GM12878 (cell line): ENCODE measurements around the gene RUFY4. TPM values are rescaled to one million over a fixed set of nuclear protein-coding genes. Genes with fewer than 3 reads are reported as not detected.

ENCODE experiments used
- ATAC-seq: fragments of 200-7000 bp; cut with Tn5 transposase; 3 replicates; pipeline ENCODE4 v1.9.1; 2020; ENCODE audit warnings: mild to moderate bottlenecking, moderate library complexity
- BruUV-seq: library from RNA; stranded (reverse); fragments of 400-500 nt; replicated peaks from 2 replicates; lab custom pipeline; 2021; lab: Mats Ljungman, UMichigan
- CTCF ChIA-PET: fragments of 300-600 bp; sonication (Branson Sonifier 250); formaldehyde crosslinking; extraction: SDS; loops from one replicate; lab custom pipeline; 2021; ENCODE audit warnings: inconsistent platforms; lab: Yijun Ruan, JAX
- POLR2A ChIA-PET: fragments of 350-600 bp; formaldehyde crosslinking; extraction: SDS; loops from one replicate; lab custom pipeline; 2021; ENCODE audit warnings: inconsistent platforms; lab: Charles Lee
- RAD21 ChIA-PET: fragments of 300-600 bp; sonication (Branson Sonifier 250); formaldehyde crosslinking; loops from one replicate; lab custom pipeline; 2023; ENCODE audit warnings: antibody characterized with exemption; ENCODE audit not compliant: unreplicated experiment; lab: Charles Lee
- SMC1A ChIA-PET: fragments of 300-600 bp; sonication (Branson Sonifier 250); formaldehyde crosslinking; loops from one replicate; lab custom pipeline; 2023; ENCODE audit not compliant: unreplicated experiment, uncharacterized antibody; lab: Charles Lee
- DNase-seq: peaks from one replicate; pipeline ENCODE4 v3.0.0-alpha.2; 2011; ENCODE audit warnings: low read depth, low spot score
- FAIRE-seq: peaks from 3 replicates; lab custom pipeline; 2011; peaks lifted over from hg19 to GRCh38; lab: Jason Lieb, UNC
- H2AFZ ChIP-seq: 2 replicates; pipeline ENCODE4 v1.6.0; 2011; ENCODE audit warnings: low read depth, low read length, control low read depth; ENCODE audit not compliant: control insufficient read depth
- H3K27ac ChIP-seq: 2 replicates; pipeline ENCODE4 v1.5.1; 2011; ENCODE audit warnings: control low read depth; ENCODE audit not compliant: control insufficient read depth, insufficient read depth
- H3K27me3 ChIP-seq, 2 experiments: replicated peaks in 1 of 2; 2 replicates each; pipeline versions ENCODE4 v1.6.0 to v1.6.1; 2011; ENCODE audit warnings: low read length in 1 of 2; ENCODE audit not compliant: control insufficient read depth in 2 of 2, insufficient read depth in 2 of 2
- H3K36me3 ChIP-seq, 2 experiments: 2 replicates each; pipeline ENCODE4 v1.5.1; 2011; ENCODE audit warnings: low read length in 1 of 2; ENCODE audit not compliant: control insufficient read depth in 2 of 2, insufficient read depth in 2 of 2
- H3K4me1 ChIP-seq: 2 replicates; pipeline ENCODE4 v1.6.1; 2011; ENCODE audit warnings: mild to moderate bottlenecking, low read length, moderate library complexity, mixed read lengths; ENCODE audit not compliant: control insufficient read depth, insufficient read depth
- H3K4me2 ChIP-seq: 2 replicates; pipeline ENCODE4 v1.6.0; 2011; ENCODE audit warnings: control low read depth; ENCODE audit not compliant: control insufficient read depth, insufficient read depth
- H3K4me3 ChIP-seq: fragments of 200-600 bp; sonication (generic); 2 replicates; pipeline ENCODE4 v1.5.1; 2016
- H3K79me2 ChIP-seq: 2 replicates; pipeline ENCODE4 v1.6.0; 2011; ENCODE audit warnings: low read length; ENCODE audit not compliant: control insufficient read depth, insufficient read depth
- H3K9ac ChIP-seq: 2 replicates; pipeline ENCODE4 v1.8.0; 2011; ENCODE audit warnings: low read length, control low read depth, mixed read lengths; ENCODE audit not compliant: control insufficient read depth, insufficient read depth
- H3K9me3 ChIP-seq: replicated peaks from 3 replicates; pipeline ENCODE4 v1.5.1; 2011; ENCODE audit warnings: mild to moderate bottlenecking, low read length; ENCODE audit not compliant: control insufficient read depth, insufficient read depth
- H4K20me1 ChIP-seq: 2 replicates; pipeline ENCODE4 v1.6.0; 2011; ENCODE audit not compliant: control insufficient read depth, insufficient read depth
- BACH1 ChIP-seq: fragments of 450-650 bp; IDR thresholded peaks from 2 replicates; pipeline ENCODE4 v1.6.1; 2017; ENCODE audit warnings: mild to moderate bottlenecking, borderline replicate concordance
- BMI1 ChIP-seq: fragments of 450-650 bp; IDR thresholded peaks from 2 replicates; pipeline ENCODE4 v1.6.1; 2016; ENCODE audit warnings: mild to moderate bottlenecking, moderate library complexity, borderline replicate concordance
- DPF2 ChIP-seq: fragments of 450-650 bp; IDR thresholded peaks from 2 replicates; pipeline ENCODE4 v1.6.1; 2017; ENCODE audit warnings: mild to moderate bottlenecking
- E2F4 ChIP-seq: IDR thresholded peaks from 2 replicates; pipeline ENCODE4 v1.6.1; 2012; ENCODE audit warnings: low read depth, low read length, improper control_type of control experiment
- EGR1 ChIP-seq, 2 experiments: IDR thresholded peaks; 1 replicate in 1 of 2; 2 replicates in 1 of 2; pipeline ENCODE4 v1.6.1; 2011 to 2012; ENCODE audit warnings: low read depth in 2 of 2, low read length in 2 of 2, borderline replicate concordance in 1 of 2, mild to moderate bottlenecking in 1 of 2, moderate library complexity in 1 of 2
- ESRRA ChIP-seq: IDR thresholded peaks from 2 replicates; pipeline ENCODE4 v1.6.1; 2012; ENCODE audit warnings: mild to moderate bottlenecking, low read length, improper control_type of control experiment
- ETV6 ChIP-seq, 2 experiments: fragments of 450-650 bp in 1 of 2; IDR thresholded peaks in 1 of 2; conservative IDR thresholded peaks in 1 of 2; 2 replicates each; pipeline ENCODE4 v1.6.1; 2014; ENCODE audit warnings: antibody characterized with exemption in 1 of 2, borderline replicate concordance in 1 of 2, low read depth in 1 of 2, mild to moderate bottlenecking in 1 of 2, moderate library complexity in 1 of 2
- HDAC6 ChIP-seq: fragments of 200-600 bp; sonication (generic); IDR thresholded peaks from one replicate; pipeline ENCODE4 v1.8.0; 2017; ENCODE audit warnings: antibody characterized with exemption; ENCODE audit not compliant: unreplicated experiment
- IKZF2 ChIP-seq, 2 experiments: fragments of 450-650 bp; IDR thresholded peaks; 2 replicates each; pipeline ENCODE4 v1.6.1; 2017; ENCODE audit warnings: mild to moderate bottlenecking in 2 of 2, moderate library complexity in 2 of 2
- KLF5 ChIP-seq: fragments of 450-650 bp; IDR thresholded peaks from 2 replicates; pipeline ENCODE4 v1.6.1; 2014; ENCODE audit warnings: mild to moderate bottlenecking; ENCODE audit not compliant: partially characterized antibody
- MTA3 ChIP-seq: IDR thresholded peaks from 2 replicates; pipeline ENCODE4 v1.6.1; 2012; ENCODE audit warnings: low read length, inconsistent platforms, borderline replicate concordance
- NFXL1 ChIP-seq: fragments of 450-650 bp; IDR thresholded peaks from 2 replicates; pipeline ENCODE4 v1.6.1; 2017; ENCODE audit warnings: antibody characterized with exemption, mild to moderate bottlenecking, borderline replicate concordance
- NR2C2 ChIP-seq: IDR thresholded peaks from 2 replicates; pipeline ENCODE4 v1.6.1; 2011; ENCODE audit warnings: borderline replicate concordance, low read depth; ENCODE audit not compliant: control insufficient read depth, insufficient read length
- RELA ChIP-seq: fragments of 450-650 bp; IDR thresholded peaks from 2 replicates; pipeline ENCODE4 v1.8.0; 2014; ENCODE audit warnings: borderline replicate concordance; ENCODE audit not compliant: partially characterized antibody
- SREBF2 ChIP-seq: IDR thresholded peaks from 2 replicates; pipeline ENCODE4 v1.6.1; 2012; ENCODE audit warnings: mild to moderate bottlenecking, low read length
- SUPT20H ChIP-seq: IDR thresholded peaks from 2 replicates; pipeline ENCODE4 v1.6.1; 2011; ENCODE audit warnings: low read depth, mild to moderate bottlenecking, low read length, moderate library complexity, borderline replicate concordance; ENCODE audit not compliant: control insufficient read depth
- TCF3 ChIP-seq: IDR thresholded peaks from 2 replicates; pipeline ENCODE4 v1.6.1; 2012; ENCODE audit warnings: low read depth, mild to moderate bottlenecking, low read length, borderline replicate concordance; ENCODE audit not compliant: insufficient read depth
- WGBS: methylation state at CpG from one replicate; pipeline ENCODE4 v1.1.6; 2016; ENCODE audit warnings: low lambda C conversion rate; ENCODE audit not compliant: insufficient replicate concordance, insufficient coverage; ENCODE audit errors: missing lambda C conversion rate; 5-methylcytosine and 5-hydroxymethylcytosine counted together
- in situ Hi-C: fragments of 300-500 bp; cut with MboI; formaldehyde crosslinking; loops from 9 replicates; pipeline ENCODE4 v1.14.3; 2018; ENCODE audit warnings: mixed read lengths
- intact Hi-C: fragments of 100-400 bp; cut with micrococcal nuclease; formaldehyde crosslinking; loops from one replicate; pipeline ENCODE4 v1.14.2; 2022; ENCODE audit not compliant: unreplicated experiment
- polyA plus RNA-seq, 11 experiments: library from polyadenylated mRNA; depleted of rRNA in 4 of 11; unstranded in 6 of 11; stranded (reverse) in 5 of 11; fragments of >200 nt; fragmentation: Nextera tagmentation in 4 of 11; fragmentation: Illumina TruSeq in 1 of 11; extraction: Ambion mirVana in 4 of 11; extraction: Trizol in 1 of 11; gene quantifications; 1 replicate in 1 of 11; 2 replicates in 10 of 11; pipeline versions ENCODE4 v1.2.1 to v1.2.3, GENCODE V29; 2011 to 2016; ENCODE audit warnings: inconsistent platforms in 2 of 11, missing spikeins in 2 of 11, low read depth in 1 of 11
- total RNA-seq, 4 experiments: library from RNA; depleted of rRNA in 3 of 4; stranded (reverse); fragments of >200 nt in 3 of 4; fragmentation: Illumina TruSeq in 1 of 4; extraction: Trizol in 1 of 4; gene quantifications; 2 replicates each; pipeline versions ENCODE4 v1.2.1 to v1.2.3, GENCODE V29; 2013 to 2021

RUFY4 gene
- total and polyA plus RNA-seq, 10 of the 15 experiments (the other 5 are each of a cell fraction or from before 2014, with no cell fraction given): 0.05 to 2.7 (median 0.90) TPM

- TF ChIP-seq NR2C2 (no peak), NFXL1 (no peak), E2F4 (no peak), ETV6 (conservative IDR thresholded peaks at IDR 0.05 in 1 of 2, IDR thresholded peaks at IDR 0.05 in 1 of 2; ENCODE audit: borderline replicate concordance in 1 of 2, low read depth in 1 of 2) (no peak), DPF2 (no peak), ESRRA (no peak), MTA3 (no peak), BACH1 (no peak), RELA (no peak), SREBF2 (no peak), BMI1 (no peak), HDAC6 (no peak), KLF5 (no peak), TCF3 (no peak), EGR1 (IDR thresholded peaks at IDR 0.05; ENCODE audit: borderline replicate concordance in 1 of 2, low read depth in 2 of 2, low read length in 2 of 2) (no peak), SUPT20H (no peak), IKZF2 (IDR thresholded peaks at IDR 0.05) (no peak)
- no peaks in the 10 kb centered on the region for H3K79me2 ChIP-seq
- CTCF ChIA-PET: interaction anchor here (0.7 kb wide), 1 partner anchor 827 kb away, joined by 5 read pairs; no protein-coding TSS in a partner anchor
- no peak for ATAC-seq
- 30% methylated on average over 5 of the region's 5 CpGs for WGBS
- no peak for FAIRE-seq
- H3K4me2 ChIP-seq: no peak overlapping the region
- no peaks in the 10 kb centered on the region for H3K36me3 ChIP-seq
- in situ Hi-C loops (no loop called here), intact Hi-C loops (no loop called here)
- no peaks in the 10 kb centered on the region for H3K9me3 ChIP-seq
- DNase-seq: no peak
- peaks cover 11% of the 10 kb centered on the region for H3K4me1 ChIP-seq
- POLR2A ChIA-PET: no interaction called here
- H3K27me3 ChIP-seq: no peaks in the 10 kb centered on the region; a peak in 1 of 4 replicates
- BruUV-seq: no TSS peak
- SMC1A ChIA-PET: interaction anchor here (2.1 kb wide), 1 partner anchor 10 kb away, joined by 4 read pairs; no protein-coding TSS in a partner anchor
- RAD21 ChIA-PET: no interaction called here
- no peak overlapping the region for H2AFZ ChIP-seq
- no peak overlapping the region for H3K4me3 ChIP-seq
- no peaks in the 10 kb centered on the region for H4K20me1 ChIP-seq
- no peak overlapping the region for H3K9ac ChIP-seq
- H3K27ac ChIP-seq: no peak overlapping the region
Measured at GRCh38 chr2:218060118-218060517, 8.9 kb upstream of the RUFY4 start.
